ENCODE results near the gene POLR3E. TPM values are rescaled to one million over a fixed set of nuclear protein-coding genes. Genes with fewer than 3 reads are reported as not detected.

POLR3E gene
- total RNA-seq, 1 donor from 2014 or later = 69.6 TPM

- H3K27ac Mint-ChIP-seq = no peak overlapping the region
- H3K27me3 Mint-ChIP-seq = no peaks in the 10 kb centered on the region
- peaks cover 6% of the 10 kb centered on the region for H3K36me3 Mint-ChIP-seq (ENCODE audit: insufficient read depth)
- no peaks in the 10 kb centered on the region for H3K9me3 Mint-ChIP-seq (ENCODE audit: low read depth)
- peaks cover 3% of the 10 kb centered on the region for H3K4me1 Mint-ChIP-seq (ENCODE audit: low read depth)
- H3K4me3 Mint-ChIP-seq (ENCODE audit: low read depth) = no peak overlapping the region
- no peak for DNase-seq (ENCODE audit: low spot score, unreplicated experiment)
- TF ChIP-seq CTCF (IDR thresholded peaks at IDR 0.05; ENCODE audit: unreplicated experiment) = no peak
Observed at GRCh38 chr16:22322021-22322471, 24.8 kb downstream of the POLR3E start.

DNA sequence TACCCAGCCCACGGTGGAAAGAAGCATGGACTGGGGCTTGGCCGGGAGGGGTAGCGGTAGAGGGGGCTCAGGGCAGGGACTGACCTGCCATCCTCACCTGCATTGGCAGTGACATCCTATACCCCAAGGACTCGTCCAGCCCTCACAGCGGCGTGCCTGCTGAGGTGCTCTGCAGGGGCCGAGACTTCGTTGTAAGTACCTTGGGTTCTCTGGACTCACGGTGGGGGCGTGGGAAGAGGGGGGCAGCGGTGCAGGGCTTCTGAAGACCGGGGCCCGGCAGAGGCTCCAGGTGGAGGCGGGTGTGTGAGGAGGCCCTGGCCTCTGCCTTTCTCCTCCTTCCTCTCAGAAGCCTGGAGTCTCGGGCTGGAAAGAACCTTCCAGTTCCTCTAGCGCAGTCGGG, 25.5 kb downstream of the POLR3E start:
- Mint-ChIP-seq H3K27ac (no peak overlapping the region), H3K9me3 (ENCODE audit: low read depth) (no peaks in the 10 kb centered on the region), H3K4me3 (ENCODE audit: low read depth) (no peak overlapping the region), H3K4me1 (ENCODE audit: low read depth) (no peaks in the 10 kb centered on the region), H3K36me3 (ENCODE audit: insufficient read depth) (peaks cover 4% of the 10 kb centered on the region), H3K27me3 (no peaks in the 10 kb centered on the region)
- no peak for TF ChIP-seq CTCF (IDR thresholded peaks at IDR 0.05; ENCODE audit: unreplicated experiment)
- DNase-seq (ENCODE audit: low spot score, unreplicated experiment) = no peak

GRCh38 chr16:22323173-22323958, 26.2 kb downstream of the POLR3E start:
- no peaks in the 10 kb centered on the region for H3K9me3 Mint-ChIP-seq (ENCODE audit: low read depth)
- no peak overlapping the region for H3K4me3 Mint-ChIP-seq (ENCODE audit: low read depth)
- DNase-seq (ENCODE audit: low spot score, unreplicated experiment) = no peak
- no peaks in the 10 kb centered on the region for H3K27me3 Mint-ChIP-seq
- H3K36me3 Mint-ChIP-seq (ENCODE audit: insufficient read depth) = peaks cover 5% of the 10 kb centered on the region
- no peak for TF ChIP-seq CTCF (IDR thresholded peaks at IDR 0.05; ENCODE audit: unreplicated experiment)
- no peaks in the 10 kb centered on the region for H3K4me1 Mint-ChIP-seq (ENCODE audit: low read depth)
- no peak overlapping the region for H3K27ac Mint-ChIP-seq

GRCh38 chr16:22323959-22324786, 27.0 kb downstream of the POLR3E start:
- Mint-ChIP-seq H3K9me3 (ENCODE audit: low read depth) (no peaks in the 10 kb centered on the region), H3K36me3 (ENCODE audit: insufficient read depth) (peaks cover 4% of the 10 kb centered on the region), H3K4me3 (ENCODE audit: low read depth) (no peak overlapping the region), H3K4me1 (ENCODE audit: low read depth) (no peaks in the 10 kb centered on the region), H3K27ac (peak overlapping the region; percentile 52), H3K27me3 (no peaks in the 10 kb centered on the region)
- no peak for DNase-seq (ENCODE audit: low spot score, unreplicated experiment)
- TF ChIP-seq CTCF (IDR thresholded peaks at IDR 0.05; ENCODE audit: unreplicated experiment) = no peak

DNA sequence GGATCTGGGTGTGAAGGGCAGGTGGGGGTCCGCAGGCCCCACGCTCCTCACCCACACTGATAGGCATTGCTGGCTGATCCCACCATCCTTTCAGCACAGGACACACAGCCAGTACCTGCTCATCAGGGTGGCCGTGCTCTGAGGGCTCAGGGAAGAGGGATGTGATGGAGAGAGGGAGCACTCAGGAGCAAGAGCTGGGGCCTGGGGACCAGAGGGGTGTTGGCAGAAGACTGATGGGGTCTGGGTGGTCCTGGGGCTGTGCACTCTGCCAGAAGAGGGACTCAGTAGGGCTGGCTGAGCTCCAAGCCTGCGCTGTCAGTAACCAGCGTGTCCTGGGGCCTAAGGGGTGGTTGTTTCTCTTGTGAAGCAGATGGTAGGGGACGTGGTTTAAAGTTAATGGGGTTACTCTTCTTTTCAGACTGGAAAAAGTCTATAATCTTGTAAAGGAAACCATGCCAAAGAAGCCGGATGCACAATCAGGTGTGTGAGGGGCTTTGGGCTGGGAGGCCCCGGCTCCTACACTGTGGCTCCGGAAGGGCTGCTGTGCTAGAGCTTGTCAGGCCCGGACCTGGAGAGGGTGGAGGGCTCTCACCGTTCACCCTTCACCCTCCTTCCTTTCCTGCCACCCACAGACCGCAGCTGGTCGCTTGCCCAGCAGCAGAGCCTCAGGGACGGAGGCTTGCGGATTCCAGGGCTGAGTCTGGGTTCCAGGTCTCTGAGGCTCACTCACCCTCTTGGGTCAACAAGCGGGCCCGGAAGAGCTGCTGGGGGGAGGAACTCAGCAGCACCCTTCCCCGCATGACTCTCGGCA, 27.8 kb downstream of the POLR3E start:
- Mint-ChIP-seq H3K4me3 (ENCODE audit: low read depth) (no peak overlapping the region), H3K27ac (no peak overlapping the region), H3K27me3 (no peaks in the 10 kb centered on the region), H3K36me3 (ENCODE audit: insufficient read depth) (peaks cover 2% of the 10 kb centered on the region), H3K9me3 (ENCODE audit: low read depth) (no peaks in the 10 kb centered on the region), H3K4me1 (ENCODE audit: low read depth) (no peaks in the 10 kb centered on the region)
- no peak for DNase-seq (ENCODE audit: low spot score, unreplicated experiment)
- TF ChIP-seq CTCF (IDR thresholded peaks at IDR 0.05; ENCODE audit: unreplicated experiment) = no peak

Measured in progenitor cell of endocrine pancreas (in vitro differentiated cells).